ENCODE measurements around the gene CKS1B. TPM values are rescaled to one million over a fixed set of nuclear protein-coding genes. Genes with fewer than 3 reads are reported as not detected.

The CKS1B gene
- polyA plus RNA-seq, 1 donor = 110 TPM

DNA sequence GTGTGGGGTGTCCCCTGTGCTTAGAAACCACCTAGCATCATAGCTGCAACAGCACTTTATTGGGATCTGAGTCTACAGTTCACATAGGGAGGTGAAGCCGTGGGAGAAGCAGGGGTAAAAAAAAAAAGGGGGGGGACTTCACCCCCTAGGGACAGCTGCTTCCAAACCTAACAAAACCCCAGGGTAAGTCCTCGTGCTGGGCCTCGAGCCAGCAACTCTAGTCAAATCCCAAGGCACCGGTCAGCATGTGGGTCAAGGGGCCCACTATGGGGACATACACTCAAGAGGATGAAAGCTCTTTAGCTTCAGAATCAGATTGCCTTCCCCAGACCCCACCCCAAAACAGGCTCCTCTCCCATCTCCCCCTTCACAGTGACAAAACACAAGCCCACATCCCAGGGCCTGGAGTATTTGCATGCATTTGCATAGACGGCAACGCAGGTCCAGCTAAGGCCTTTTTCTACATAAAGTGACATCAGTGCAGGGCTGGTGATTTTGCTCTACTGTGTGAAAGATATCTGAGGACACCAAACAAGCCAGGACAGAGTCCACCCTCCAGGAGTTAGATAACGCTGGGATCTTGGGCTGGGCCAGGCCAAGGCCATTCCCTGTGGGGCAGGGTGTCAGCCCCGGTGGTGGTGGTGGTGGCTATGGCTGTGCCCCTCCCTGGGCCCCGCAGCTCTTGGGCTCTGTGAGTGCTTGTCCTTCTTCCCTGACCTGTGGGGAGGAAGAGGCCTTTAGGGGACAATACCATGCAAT, 29.9 kb upstream of the CKS1B start:
- no peak for DNase-seq

DNA sequence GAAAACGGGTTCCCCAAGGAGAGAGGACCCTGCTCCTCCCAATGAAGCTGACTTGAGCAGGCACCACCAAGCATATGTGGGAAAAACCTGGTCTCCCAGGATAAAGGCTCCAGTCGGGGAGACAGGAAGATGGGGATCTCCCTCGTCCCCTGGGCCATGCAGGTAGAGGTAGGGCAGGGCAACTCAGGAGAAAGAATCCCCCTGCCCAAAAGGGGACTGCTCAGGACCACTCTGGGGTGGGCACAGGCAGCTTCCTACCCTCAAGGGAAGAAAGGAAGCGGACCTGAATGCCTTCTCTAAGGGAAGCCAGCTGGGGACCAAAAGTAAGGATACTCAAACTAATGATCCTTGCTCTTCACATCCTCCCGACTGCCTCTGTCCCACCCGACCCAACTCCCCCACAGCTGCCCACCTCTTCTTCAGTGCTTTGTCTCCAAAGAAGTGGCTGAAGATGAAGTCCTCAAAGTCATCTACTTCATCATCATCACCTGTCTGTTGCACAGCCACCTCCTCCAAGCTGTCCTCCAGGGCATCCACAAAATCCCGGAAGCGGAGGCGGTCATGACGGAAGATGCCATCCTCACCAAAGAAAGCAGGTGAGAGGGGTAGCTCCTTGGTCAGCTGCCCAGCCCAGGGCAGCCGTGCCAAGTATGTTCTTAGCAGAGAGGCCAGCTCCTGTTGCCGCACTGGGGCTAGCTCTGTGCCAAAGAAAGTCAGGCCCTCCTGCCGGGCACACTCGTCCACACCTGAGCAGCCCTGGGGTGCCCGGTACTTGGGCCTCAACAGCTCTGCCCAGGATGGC, 29.1 kb upstream of the CKS1B start:
- DNase-seq = no peak

GRCh38 chr1:154945962-154946850, 28.3 kb upstream of the CKS1B start:
- no peak for DNase-seq

DNA sequence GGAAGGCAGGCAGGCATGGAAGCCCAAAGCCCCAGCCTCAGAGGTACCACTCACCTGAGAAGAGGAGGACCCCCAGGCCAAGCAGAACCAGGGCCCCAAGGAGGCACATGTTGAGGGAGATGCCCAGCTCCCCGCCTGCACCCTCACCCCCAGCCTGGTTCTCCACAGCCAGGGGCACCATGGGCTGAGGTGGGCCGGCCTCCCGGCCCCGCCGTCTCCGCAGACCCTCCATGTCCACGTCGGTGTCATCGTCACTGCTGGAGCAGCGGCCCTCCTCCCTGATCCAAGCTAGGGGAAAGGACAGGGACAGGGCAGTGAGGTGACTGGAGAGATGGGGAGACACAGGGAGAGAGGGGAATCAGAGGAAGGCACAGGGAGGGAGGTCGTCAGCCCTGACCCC, 26.4 kb upstream of the CKS1B start:
- DNase-seq = no peak

DNA sequence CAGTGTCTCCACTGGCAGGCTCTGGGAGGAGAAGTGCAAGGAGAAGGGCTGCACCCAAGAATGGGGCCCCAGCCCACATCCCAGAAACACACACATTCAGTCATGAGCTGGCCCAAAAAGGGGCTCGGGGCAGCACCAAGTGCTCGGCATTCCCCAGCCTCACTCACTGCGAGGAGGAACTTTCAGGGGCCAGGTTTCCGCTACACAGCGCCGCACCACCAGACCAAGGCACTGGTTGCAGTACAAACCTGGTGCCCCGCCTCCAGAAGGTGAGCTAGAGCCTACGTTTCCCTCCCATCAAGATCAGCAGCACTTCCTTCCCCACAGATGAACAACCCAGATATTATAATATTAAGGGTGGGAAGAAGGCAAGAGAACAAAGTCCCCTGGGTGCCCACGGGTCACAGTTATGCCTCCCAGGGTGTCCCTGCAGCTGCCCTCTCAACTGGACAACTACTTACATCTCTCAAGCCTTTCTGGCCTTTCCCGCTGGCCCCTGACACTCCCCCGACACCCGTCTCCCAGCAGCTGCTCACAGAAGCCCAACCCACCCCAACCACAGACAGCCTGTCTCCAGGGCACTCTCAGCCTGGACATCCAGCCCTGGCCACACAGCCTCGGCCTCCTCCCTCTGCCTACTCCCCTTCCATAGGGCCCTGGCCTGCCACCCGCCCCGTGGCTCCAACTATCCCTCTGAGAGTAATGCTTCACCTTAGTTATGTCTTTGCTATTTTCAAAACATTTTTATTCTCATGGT, 22.4 kb upstream of the CKS1B start:
- no peak for DNase-seq

DNA sequence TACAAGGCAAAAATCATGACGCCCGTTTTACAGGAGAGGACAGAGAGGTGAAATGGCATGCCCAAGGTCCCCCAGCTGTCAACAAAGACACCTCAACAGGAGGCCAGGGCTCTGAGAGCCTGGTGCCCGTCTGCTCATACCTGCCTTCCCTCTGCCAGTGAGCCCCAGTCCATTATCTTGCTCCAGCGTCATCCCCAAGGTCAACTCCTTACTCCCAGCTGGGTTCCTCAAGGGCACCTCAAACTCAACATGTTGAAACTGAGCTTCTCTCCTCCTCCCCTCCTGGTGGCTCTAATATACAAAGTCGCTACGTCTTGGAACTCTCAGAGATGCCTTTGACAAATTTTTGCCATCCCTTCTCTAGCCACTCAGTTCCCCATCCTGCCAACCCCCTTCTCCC, 21.8 kb upstream of the CKS1B start:
- DNase-seq = no peak

DNA sequence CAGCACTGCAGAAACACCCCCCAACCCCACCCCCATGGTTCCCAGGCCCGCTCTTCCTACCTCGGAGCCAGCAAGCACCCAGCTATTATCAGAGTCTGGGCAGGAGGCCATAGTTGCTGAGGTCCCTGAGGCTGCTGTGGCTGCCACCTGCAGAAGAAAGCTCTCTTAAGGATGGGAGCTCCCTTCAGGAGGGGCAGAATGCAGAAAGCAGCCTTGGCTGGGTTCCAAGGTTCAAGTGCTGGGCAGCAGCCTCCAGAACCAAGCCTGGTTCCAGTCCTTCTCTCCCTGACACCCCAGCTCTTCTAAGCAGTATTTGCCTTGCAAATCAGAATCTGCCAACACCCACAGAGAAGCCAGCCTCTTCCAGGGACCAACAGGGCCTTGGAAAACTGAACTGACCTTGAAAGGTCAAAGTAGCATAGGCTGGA, 20.9 kb upstream of the CKS1B start:
- DNase-seq = no peak

DNA sequence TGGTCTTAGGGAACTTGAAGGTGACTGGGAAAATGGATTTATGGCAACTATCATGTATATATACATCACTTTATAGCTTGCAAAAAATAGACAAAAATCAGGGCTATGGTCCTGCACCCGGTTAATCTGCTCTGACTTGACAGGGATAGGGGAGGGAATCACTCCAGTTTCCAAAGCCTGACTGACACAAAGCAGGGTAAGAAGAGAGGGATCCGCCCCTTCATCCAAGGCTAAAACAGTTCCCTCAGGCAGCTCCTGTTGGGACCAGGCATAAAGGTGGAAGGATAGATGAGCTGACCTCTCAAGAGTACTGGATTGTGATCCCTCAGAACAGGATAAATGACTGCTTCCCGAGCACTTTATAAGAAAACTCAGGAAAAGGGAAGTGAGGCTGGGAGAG, 19.9 kb upstream of the CKS1B start:
- DNase-seq = no peak

- no peak for DNase-seq
Measured at GRCh38 chr1:154955039-154955717, 19.3 kb upstream of the CKS1B start.

GRCh38 chr1:154955718-154956543, 18.6 kb upstream of the CKS1B start, which contains the start of gene PBXIP1:
Gene PBXIP1, minus strand, starts transcription at chr1:154956099. Its CDS starts 2,378 bp downstream, at chr1:154953721.
- peak; percentile 98 for DNase-seq

DNA sequence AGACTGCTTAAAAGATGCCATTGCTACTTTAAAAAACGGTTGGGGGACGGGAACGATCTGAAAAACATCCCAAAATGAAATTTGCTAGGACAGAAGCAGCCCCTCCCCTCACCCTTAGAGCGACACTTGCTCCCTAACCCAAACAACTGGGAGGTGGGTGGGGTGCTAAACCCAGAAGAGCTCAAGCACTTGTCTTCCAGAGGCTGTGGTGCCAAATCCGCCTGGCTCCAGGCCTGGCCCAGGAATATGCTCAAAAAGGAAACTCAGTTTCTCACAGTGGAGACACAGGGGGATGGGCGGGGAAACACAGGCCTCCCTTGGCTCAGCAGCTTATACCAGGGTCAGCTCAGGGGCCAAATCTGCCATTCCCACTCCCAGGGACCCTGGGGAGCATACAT, 17.9 kb upstream of the CKS1B start:
- DNase-seq = no peak

GRCh38 chr1:154957091-154957657, 17.3 kb upstream of the CKS1B start:
- DNase-seq = no peak

DNA sequence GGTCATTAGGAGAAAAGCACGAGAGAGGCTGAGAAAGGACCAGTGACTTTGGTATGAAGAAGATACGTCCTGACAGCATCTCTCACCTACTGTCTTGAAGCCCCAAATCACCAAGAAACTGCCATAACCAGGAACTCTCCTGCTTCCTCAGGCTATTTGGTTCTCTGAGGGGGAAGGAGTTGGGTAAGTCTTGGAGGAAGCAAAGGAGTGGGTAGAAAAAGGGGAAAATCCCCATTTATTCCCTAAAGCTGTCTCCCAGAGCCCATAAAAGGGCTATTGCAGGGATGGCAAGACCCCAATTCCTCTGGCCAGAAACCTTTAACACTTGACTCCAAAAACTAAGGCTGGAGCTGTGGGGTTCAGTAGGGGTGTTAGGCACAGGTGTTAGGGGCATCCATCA, 16.4 kb upstream of the CKS1B start:
- DNase-seq = no peak

DNA sequence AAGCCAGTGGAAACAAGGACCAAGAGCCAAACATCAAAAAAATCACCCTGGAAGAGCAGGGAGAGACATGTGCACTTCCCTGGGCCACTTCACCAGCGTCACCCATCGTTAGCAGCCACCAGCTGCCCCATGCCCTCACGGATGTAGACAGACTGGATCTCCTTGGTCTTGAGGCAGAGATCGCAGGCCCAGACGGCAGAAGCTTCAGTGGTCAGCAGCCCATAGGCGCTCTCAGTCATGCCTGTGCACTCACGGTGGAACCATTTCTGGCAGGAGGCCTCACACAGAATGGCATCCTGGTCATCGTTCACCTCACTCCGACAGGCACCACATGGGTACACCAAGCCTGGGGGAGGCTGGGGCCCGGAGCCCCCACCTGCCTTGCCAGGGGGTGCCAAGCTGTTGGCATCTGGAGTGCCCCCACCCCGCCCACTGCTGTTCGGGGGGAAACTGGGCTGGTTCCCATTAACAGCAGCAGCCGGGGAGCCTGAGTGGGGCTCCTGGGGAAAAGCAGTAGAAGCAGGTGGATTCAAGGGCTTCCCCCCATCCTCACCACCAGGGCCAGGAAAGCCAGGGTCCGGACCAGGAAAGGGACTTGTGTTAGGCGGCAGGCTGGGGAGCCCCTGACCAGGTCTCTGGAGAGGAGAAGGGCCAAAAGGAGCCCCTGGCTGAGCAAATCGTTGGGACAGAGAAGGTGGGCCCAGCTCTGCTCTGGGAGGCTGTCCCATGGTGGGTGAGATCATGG, 15.6 kb upstream of the CKS1B start:
- DNase-seq = no peak

DNA sequence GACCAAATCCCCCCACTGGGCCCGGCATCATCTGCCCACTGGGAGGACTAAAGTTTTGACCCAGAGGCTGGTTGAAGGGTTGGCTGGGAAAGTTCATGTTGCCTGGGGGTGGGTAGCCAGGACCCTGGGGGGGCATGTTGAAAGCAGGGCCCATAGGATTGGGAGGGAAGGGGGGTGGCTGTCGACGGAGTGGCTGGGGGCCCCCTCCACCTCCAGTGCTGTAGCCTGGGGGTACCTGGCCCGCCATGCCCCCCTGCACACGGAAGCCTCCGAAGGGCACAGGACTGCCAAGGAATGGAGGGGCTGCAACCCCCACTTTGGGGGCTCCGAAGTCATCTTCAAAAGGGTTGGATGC, 15.1 kb upstream of the CKS1B start:
- DNase-seq = no peak

DNA sequence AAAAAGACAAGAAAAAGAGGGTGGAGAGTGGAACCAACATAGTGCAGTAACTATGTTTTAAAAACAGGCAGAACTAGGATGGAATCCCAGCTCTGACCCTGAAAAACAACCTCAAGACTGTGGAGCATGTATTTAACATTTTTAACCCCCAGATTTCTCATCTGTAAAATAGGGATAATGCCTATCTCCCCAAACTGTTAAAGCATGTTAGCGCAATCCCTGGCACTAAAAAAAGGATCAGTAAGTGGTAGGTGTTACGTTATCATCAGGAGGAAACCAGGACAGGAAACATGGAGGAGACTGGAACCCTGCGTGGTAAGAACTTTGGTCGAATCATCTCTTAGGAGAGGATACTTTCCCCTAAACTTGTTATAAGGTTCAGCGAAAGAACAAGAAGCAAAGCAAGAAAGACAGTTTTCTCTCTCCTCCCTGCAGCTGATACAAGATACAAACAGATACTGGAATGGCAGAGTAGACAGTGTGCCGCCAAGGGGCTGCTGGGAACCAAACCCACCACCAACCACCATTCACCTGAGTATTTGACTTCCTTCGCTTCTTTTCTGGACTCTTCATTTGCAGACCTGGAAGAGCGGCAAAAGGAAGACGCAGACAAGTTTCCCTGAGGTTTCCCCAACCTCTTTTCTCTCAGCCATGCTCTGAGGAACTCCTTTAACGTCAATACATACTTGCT, 13.9 kb upstream of the CKS1B start:
- DNase-seq = no peak

DNA sequence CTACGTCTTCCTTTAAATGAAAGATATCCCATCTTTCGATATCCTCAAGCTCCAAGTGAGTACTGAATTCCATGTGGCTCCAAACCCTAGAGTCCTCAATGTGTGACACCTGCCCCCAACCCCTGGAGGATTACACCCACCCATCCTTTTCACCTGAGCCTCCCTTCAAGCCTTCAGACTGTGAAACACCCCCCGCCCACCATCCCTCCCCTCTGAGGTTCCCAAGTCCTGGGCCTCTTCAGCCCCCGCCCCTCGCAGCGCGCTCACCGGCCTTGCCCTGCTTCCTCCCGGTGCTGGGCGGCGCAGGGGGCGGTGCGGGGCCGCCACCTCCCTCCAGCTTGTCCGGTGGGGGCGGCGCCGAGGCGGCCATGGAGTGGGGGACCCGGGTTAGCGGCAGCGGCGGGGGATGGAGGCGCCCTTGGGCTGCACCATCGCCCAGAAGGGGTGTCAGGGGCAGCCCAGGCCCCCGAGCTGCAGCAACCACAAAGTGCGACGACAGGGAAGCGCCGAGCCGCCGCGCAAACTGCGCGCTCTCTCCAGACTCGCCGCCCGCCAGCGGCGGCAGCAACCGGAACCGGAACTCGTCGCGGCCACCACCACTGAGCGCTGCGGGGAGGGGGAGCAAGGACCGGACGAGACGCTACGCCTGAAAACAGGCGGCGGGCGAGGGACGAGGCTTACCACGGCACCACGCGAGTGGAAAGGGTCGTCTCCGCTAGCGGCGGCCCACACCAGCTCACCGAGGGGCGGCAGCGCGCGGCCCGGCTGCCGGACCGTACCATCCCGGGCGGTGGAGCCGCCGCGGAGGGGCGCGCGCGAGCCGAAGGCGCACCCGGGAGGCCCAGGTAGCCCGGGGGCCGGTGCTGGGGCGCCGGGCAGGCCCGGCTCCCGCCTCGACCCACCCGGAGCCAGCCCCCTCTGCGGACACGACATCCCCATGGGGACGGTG, 13.0 kb upstream of the CKS1B start, which contains the start of gene PYGO2:
Gene PYGO2 (minus strand): TSS at position 576 of the 949 bp plus-strand sequence. CDS start 206 bp downstream, at position 370.
- DNase-seq = no peak
